Activated CD8-positive, alpha-beta memory T cell treated with anti-CD3 and anti-CD28 coated beads, Interleukin-2, amount 50 U/mL, for 48 hours (primary cell): ENCODE results near the gene FAM81B.
"Not testable (repeated sequence)": the region's sequence is repeated elsewhere in the genome, so short reads cannot be mapped to it uniquely, and the experiment has no call there.

Experiments used
- DNase-seq: peaks from one replicate; pipeline ENCODE4 v3.0.0-alpha.2; 2020

FAM81B gene

GRCh38 chr5:95390812-95391492 lies at the start of gene FAM81B:
Gene FAM81B (plus strand): TSS chr5:95391366. CDS start chr5:95391390, 24 bp downstream.
- no peak for DNase-seq

GRCh38 chr5:95341444-95341843 lies 49.7 kb upstream of the FAM81B start:
- DNase-seq: not testable (repeated sequence)

GRCh38 chr5:95347506-95348120 lies 43.6 kb upstream of the FAM81B start:
- DNase-seq: no peak

- DNase-seq: no peak
These were observed 40.5 kb upstream of the FAM81B start for GRCh38 chr5:95350631-95351030.

GRCh38 chr5:95352691-95353090 lies 38.5 kb upstream of the FAM81B start:
- DNase-seq: no peak

GRCh38 chr5:95358320-95358719 lies 32.8 kb upstream of the FAM81B start:
- DNase-seq: no peak

GRCh38 chr5:95358848-95359247 lies 32.3 kb upstream of the FAM81B start:
- DNase-seq: no peak

- DNase-seq: not testable (repeated sequence)
These were observed 30.5 kb upstream of the FAM81B start for GRCh38 chr5:95360667-95361066.

GRCh38 chr5:95365302-95366095 lies 25.7 kb upstream of the FAM81B start:
- DNase-seq: no peak

GRCh38 chr5:95369782-95370181 lies 21.4 kb upstream of the FAM81B start:
- no peak for DNase-seq

GRCh38 chr5:95374061-95374460 lies 17.1 kb upstream of the FAM81B start:
- no peak for DNase-seq

GRCh38 chr5:95375591-95375990 lies 15.6 kb upstream of the FAM81B start:
- DNase-seq: no peak

GRCh38 chr5:95379133-95379532 lies 12.0 kb upstream of the FAM81B start:
- no peak for DNase-seq

GRCh38 chr5:95380103-95380628 lies 11.0 kb upstream of the FAM81B start:
- no peak for DNase-seq

- no peak for DNase-seq
These were observed 8.4 kb upstream of the FAM81B start for GRCh38 chr5:95382801-95383200.

GRCh38 chr5:95384485-95385213 lies 6.5 kb upstream of the FAM81B start:
- DNase-seq: no peak

- DNase-seq: no peak
These were observed 5.8 kb upstream of the FAM81B start for GRCh38 chr5:95385334-95385733.

- not testable (repeated sequence) for DNase-seq
These were observed 799 bp downstream of the FAM81B start for GRCh38 chr5:95391965-95392364.

- DNase-seq: no peak
These were observed 1.5 kb downstream of the FAM81B start for GRCh38 chr5:95392593-95393182.

- no peak for DNase-seq
These were observed 2.1 kb downstream of the FAM81B start for GRCh38 chr5:95393279-95393678.

GRCh38 chr5:95398989-95399388 lies 7.8 kb downstream of the FAM81B start:
- DNase-seq: no peak

- no peak for DNase-seq
These were observed 10.5 kb downstream of the FAM81B start for GRCh38 chr5:95401626-95402025.

GRCh38 chr5:95403996-95404395 lies 12.8 kb downstream of the FAM81B start:
- DNase-seq: no peak
